Thyroid gland (tissue), 4 donors: ENCODE data around the gene PKNOX1.

Source experiments
- CTCF ChIP-seq, 6 experiments: fragments of 200-600 bp in 3 of 6; fragments of 450-650 bp in 3 of 6; sonication (generic) in 3 of 6; IDR thresholded peaks; one replicate each; pipeline ENCODE4 v1.5.1; 2016 to 2019; ENCODE audit warnings: antibody characterized with exemption in 6 of 6, mild to moderate bottlenecking in 2 of 6, inconsistent platforms in 1 of 6, moderate library complexity in 1 of 6
- POLR2A ChIP-seq, 2 donors: fragments of 450-650 bp; IDR thresholded peaks; one replicate each; pipeline ENCODE4 v1.6.1; 2017; ENCODE audit warnings: antibody characterized with exemption in 2 of 2, mild to moderate bottlenecking in 2 of 2, moderate library complexity in 1 of 2

- TF ChIP-seq CTCF (IDR thresholded peaks at IDR 0.05): no peak
- no peak for TF ChIP-seq POLR2A (IDR thresholded peaks at IDR 0.05)
These were observed 6.2 kb downstream of the PKNOX1 start for GRCh38 chr21:42980312-42981213.
